HG03135 (cell line): ENCODE measurements around the gene CLEC4G.

Experiments used
- ATAC-seq: cut with Tn5 transposase; IDR thresholded peaks from one replicate; pipeline ENCODE4 v1.9.1; 2021; ENCODE audit warnings: mild to moderate bottlenecking, moderate library complexity; ENCODE audit not compliant: unreplicated experiment

The CLEC4G gene

DNA sequence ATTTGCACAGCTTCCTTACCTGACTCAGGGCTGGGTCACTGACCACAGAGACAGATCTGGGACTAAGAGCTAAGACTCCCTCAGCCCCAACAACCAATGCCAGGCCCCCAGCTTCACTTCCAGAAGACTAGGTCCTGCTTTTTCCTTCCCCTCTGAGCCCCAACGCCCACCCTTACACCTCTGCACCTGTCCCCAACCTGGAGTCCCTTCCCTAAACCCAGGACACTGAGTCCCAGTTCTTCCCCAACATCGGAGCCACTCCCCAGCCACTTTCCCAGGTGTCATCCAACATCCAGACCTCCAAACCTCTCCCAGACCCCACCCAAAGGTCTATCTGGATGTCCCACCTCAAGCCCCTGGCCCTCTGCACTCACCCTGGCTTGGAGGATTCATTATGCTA is 32.9 kb downstream of the CLEC4G start:
- ATAC-seq: no peak

DNA sequence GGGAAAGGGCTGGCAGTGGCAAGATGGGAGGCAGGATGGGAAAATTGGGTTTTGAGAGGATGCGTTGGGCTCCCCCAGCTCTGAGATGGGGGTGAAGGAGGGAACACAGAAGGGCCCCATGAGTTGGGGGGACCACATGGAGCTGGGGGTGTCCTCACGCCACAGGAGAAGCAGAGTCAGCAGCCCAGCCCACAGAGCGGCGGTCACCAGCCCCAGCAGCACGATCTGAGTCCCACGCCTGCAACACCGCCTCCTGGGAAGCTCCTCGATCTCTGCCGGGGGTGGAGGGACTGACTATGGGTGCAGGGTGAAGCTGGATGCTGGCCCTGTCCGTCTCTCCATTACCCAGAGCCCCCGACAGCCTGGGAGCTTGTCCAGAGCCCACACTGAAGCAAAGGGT is 33.3 kb downstream of the CLEC4G start:
- no peak for ATAC-seq

DNA sequence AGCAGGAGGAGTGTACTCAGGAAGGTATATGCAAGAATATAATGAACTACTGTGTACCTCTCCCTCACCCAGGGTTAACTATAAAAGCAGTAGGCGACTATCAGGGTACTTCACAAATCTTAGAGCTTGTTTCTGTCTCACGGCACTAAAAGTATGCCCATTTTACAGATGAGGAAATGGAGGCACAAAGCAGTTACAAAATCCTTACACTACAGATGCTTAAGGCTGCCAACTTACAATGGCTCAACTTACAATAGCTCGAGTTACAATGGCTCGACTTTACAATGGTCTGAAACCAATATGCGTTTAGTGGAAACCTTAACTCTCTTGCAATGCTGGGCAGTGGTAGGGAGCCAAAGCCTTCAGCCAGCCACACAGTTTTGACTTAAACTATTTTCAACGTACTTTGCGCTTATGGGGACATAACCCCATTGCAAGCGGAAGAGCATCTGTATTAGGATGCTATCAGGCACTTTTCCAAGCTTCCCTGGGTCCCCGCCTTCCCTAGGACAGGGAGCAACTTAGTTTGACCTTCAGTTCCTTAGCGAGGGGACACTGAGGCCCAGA is 34.1 kb downstream of the CLEC4G start:
- no peak for ATAC-seq

DNA sequence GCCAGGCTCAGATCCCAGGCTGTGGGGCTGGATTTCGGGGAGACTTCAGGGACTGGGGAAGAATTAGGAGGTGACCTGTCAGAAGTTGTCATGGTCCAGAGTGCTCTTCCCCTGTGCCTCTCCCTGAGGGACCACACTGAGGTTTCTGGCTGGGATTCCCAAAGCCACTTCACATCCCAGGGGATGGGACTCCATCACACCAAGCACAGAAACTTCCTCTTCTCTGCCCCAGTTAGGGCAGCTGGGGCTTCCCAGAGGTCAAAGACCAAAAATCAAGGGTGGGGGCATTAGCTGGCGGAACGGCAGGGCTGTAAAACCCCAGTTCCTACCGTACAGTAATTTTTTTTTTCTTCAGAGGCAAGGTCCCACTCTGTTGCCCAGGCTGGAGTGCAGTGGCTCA is 37.4 kb downstream of the CLEC4G start:
- ATAC-seq: no peak

DNA sequence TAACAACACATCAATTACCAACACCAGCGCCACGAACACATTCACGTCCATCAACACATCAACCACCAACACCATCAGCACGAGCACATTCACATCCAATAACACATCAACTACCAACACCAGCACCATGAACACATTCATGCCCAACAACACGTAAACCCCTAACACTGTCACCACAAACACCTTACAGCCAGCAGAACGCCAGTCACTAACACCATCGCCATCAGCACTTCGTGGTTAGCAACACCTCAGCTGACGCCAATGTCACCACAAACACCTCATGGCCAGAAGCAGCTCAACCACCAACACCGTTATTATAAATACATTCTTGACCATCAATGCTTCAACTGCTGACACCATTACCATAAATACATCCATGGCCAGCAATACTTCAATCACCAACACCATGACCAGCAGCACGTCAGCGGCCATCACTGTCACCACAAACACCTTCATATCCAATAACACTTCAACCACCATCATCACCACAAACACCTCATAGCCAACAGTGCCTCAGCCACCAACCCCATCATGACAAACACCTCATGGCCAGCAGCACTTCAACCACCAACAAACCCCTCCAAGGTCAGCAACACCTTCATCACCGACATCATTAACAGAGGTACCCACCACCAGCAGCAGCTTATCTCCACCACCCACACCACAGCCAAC is 39.4 kb downstream of the CLEC4G start:
- no peak for ATAC-seq

DNA sequence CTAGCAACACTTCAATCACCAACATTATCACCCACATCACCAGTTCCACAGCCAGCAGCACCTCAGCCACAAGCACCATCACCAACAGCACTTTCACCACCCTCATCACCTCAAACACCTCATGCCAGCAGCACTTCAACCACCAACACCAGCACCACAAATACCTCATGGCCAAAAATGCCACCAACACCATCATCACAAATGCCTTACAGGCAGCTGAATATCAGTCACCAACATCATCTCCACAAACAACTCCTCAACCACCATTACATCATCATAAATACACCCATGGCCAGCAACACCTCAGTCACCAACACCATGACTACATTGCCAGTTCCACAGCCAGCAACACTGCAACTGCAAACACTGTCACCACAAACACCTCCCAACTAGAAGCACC is 40.4 kb downstream of the CLEC4G start:
- ATAC-seq: no peak

DNA sequence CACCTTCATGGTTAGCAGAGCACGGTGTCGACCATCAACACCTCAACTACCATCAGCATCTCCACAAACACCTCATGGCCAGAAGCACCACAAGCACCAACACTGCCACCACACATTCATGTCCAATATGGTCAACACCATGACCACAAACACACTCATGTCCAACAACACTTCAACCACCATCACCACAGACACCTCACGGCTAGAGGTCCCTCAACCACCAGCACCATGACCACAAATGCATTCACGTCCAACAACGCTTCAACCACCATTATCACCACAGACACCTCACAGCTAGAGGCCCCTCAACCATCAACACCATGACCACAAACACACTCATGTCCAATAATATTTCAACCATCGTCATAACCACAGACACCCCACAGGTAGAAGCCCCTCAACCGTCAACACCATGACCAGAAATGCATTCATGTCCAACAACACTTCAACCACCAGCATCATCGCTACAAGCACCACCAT is 41.1 kb downstream of the CLEC4G start:
- ATAC-seq: no peak

DNA sequence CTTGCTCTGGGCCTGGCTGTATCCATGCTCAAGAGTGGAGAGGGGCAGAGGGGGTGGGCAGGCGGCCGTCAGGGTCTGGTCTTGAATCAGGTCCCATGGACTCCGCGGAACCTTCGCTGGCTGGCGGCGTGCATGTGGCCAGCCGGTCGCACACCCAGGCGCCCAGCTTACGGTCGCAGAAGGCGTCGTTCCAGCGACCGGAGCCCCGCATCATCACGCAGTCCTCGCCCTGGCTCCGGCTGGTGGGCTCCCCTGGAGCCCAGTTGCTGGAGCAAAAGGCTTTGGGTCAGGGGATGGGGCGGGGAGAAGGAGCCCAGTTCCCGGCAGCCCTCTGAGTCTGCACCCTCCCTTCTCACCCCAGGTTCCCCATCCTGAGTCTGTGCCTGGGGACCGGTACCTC is 42.7 kb downstream of the CLEC4G start:
- ATAC-seq: no peak

DNA sequence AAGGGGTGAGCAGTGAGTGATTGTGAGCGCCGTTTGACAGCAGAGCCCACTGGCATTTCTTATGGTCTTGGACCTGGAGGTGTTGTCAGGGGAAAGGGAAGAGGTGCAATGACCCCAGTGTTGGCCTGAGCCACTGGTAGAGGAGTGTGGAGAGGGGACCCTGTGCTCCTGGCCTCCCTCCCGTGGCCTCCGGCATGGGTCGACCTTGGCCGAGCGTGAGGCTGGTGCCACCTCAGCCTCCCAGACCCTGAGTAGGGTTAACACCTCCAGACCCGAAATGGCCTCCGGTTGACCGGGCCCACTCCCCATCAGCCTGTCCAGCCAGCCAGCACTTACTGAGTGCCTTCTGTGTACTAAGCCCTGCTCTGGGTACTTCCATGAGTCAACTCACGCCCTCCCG is 44.7 kb downstream of the CLEC4G start:
- ATAC-seq: no peak

DNA sequence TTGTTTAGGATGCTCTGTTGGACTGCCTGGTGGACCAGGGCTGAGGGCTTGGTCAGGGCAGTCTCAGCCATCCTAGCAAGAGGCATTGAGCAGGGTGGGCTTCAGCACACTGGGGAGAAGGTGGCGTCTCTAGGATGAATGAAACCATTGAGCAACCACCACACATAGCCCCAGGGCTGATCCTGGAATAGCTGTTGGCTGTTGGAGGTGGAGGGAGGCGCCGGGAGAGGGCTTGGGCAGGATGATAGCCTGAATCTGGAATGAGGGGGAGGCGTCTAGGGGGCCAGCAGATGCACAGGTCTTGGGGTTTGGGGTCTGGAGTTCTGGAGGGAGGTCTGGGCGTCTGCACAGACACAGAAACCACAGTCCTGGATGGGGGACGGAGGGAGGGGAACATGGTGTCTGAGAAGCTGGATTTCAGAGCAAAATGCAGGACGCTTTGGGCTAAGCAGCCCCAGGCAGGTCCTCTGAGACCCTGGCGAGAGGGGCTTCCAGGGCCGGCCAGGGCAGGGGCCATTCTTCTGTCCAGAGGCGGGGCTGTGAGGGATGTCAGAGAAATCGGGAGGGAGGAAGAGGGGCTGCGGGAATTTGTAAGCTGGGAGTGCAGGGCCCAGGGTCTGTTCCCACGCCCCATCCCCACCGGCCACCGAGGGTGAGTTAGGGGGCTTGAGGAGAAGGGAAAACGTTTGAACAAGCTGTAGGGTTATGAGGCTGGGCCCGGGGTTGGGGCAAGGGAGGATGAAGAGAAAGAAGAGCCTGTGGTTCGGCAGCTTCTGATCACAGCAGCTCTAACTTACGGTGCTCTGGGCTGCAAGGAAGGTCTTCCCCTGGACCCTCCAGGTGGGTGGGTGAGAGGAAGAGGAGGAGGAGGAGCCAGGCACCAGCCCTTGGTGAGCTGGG is 46.1 kb downstream of the CLEC4G start:
- ATAC-seq: no peak

DNA sequence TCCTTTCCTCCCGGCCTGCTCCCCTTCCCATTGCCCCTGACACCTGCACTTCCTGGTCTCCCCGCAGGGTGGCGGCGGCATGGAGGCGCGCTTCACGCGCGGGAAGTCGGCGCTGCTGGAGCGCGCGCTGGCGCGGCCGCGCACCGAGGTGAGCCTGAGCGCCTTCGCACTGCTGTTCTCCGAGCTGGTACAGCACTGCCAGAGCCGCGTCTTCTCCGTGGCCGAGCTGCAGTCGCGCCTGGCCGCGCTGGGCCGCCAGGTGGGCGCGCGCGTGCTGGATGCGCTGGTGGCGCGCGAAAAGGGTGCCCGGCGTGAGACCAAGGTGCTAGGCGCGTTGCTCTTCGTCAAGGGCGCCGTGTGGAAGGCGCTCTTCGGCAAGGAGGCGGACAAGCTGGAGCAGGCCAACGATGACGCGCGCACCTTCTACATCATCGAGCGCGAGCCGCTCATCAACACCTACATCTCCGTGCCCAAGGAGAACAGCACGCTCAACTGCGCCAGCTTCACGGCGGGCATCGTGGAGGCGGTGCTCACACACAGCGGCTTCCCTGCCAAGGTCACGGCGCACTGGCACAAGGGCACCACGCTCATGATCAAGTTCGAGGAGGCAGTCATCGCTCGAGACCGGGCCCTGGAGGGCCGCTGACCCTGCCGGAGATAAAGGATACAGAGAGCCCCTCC is 49.6 kb downstream of the CLEC4G start:
- ATAC-seq: no peak

DNA sequence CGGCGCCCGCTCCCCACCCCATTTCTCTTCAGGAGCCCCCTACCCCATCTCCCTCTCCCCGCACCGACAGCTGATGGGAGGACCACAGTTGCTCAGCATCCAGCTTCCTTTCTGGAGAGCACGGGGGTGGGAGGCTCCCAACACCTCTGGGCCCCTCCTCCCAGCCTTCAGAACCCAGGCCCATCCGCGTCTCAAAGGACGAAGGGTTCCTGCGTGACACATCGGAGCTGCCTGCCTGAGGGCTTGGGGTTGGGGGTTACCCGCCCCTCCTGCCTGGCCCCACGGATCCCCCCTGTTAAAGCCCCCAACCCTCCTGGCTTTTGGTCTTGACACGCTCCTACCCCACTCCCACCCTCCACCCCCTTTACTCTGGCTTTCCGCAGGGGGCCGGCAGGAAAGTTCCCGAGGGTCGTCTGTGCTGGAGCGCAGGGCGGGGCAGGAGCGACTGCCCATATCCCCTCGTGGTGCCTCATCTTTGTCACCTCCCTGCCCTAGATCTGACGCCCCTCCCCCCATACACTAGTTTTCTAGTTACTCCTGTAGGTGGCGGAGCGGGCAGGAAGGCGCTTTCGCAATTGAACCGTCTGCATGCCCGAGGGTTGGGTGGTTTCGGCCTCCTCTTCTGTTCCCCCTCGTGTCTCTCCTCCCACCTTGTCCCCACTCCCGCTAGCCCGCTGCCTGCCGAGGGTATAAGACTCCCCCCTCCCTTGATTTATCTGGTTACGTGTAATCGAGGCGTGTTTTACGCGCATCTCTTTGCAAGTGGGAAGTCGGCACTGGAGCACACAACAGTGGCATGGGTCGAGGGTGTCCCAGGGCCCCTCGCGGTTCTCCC is 50.4 kb downstream of the CLEC4G start:
- peak; percentile 32 for ATAC-seq

DNA sequence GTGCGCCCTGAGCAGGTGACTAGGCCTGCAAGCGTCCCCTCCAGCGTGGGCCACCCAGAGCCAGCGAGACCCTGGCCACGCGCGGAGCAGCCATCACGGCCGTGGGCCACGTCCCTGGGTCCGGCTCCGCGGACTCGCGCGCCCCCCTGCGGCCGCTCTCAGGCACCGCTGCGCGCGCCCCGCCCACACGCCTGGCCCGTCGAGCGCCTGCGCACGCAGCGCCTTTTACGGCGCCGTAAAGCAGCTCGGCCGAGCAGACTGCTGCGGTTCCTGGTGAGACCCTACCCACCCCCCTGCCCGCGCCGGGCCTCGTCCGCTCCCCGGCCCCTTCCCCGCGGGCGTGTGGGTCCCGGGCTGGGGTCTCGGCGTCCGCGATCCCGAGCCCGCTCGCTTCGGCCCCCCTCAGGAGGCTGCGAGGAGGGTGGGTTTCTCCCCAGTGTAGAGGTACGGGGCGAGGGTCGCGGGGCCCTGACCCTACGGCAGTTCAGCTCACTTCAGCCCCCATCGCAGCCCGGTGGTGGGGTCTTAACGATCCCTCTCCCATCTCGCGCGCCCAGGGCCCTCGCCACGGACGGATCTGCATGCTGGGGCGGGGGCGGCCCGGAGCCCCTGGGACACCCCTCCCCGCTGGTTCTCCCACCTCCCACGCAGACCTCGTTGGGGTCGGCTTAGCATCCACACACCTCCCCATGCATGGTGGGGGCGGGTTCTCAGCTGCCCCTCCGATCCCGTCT is 51.1 kb downstream of the CLEC4G start, which contains the start of gene TRAPPC5:
Gene TRAPPC5 (plus strand): TSS at position 228 of the 734 bp plus-strand sequence. CDS start 1,421 bp downstream, outside the sequence.
- peak; percentile 47 for ATAC-seq

DNA sequence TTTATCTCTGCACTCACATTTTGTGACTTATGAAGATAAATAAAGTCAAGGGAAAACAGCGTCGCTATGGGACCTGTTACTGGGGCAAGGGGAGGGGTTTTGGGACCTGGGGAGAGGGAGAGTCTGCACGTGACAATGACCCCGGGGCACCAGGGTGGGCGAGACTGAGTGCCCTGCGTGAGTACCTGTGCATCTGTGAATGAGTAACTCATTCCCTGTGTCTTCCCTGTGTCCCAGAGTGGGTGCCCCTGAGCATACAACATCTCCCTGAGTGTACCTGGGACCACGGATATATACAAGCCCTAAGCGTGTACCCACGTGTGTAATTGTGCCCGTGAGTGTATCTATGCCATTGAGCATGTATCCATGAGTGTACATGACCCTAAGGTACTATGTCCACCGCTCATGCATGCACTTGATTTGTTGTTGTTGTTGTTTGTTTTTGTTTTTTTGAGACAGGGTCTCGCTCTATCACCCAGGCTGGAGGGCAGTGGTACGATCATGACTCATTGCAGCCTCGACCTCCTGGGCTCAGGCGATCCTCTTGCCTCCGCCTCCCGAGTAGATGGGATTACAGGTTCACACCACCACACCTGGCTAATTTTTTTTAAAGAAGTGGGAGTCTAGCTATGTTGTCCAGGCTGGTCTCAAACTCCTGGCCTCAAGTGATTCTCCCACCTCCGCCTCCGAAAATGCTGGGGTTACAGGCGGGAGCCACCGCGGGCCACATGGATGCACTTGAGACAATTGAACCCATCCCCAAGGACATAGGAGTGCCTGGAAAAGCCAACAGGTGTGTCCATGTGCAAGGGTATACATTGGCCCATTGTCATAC is 51.9 kb downstream of the CLEC4G start:
- no peak for ATAC-seq

DNA sequence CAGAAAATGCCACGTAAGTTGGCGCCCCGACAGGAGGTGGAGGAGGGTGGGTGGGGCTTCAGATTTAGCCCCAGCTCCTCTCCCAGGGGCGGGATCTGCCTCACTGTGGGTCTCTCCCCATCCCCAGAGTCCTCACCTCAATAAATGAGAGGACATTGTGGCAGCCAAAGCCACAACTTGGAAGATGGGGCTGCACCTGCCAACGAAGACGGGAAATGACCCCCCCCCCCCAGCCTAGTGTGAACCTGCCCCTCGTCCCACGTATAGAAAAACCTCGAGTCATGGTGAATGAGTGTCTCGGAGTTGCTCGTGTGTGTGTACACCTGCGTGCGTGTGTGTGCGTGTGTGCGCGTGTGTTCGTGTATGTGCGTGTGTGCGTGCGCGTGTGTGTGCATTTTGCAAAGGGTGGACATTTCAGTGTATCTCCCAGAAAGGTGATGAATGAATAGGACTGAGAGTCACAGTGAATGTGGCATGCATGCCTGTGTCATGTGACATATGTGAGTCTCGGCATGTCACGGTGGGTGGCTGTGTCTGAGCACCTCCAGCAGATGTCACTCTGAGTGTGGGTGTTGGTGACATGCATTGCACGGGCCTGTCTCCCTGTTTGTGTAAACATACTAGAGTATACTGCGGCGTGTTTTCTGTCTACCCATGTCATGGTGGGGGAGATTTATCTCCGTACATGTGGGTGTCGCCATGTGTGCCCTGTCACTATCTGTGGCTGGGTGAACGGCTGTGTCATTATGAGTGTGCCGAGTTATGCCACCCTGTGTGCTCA is 52.7 kb downstream of the CLEC4G start:
- ATAC-seq: no peak
